GM12872 (cell line): ENCODE results near the gene LRRC34.

ENCODE experiments used
- TF ChIP-seq, protein P1 (sequence below): IDR thresholded peaks from 3 replicates; pipeline ENCODE4 v1.5.1; 2011; ENCODE audit warnings: low read depth, mild to moderate bottlenecking, low read length, moderate library complexity; ENCODE audit not compliant: insufficient read depth

Gene LRRC34

DNA sequence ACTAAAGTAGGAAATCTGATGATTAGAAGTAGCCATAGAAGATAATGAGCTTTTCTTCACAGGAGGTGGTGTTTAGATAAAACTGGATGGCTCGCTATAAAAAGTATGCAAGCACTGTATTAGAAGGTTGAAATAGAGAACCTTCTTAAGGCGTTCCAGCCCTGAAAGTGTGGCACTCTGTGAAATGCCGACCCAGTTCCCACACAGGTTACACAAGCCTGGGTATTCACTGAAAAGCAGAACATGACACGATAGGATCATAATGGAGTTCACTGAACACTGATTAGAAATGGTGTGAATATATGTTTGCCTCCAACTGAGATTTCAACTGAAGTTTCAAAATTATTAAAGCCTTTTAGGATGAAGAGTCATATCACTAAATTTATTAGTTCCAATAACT is 15.0 kb upstream of the LRRC34 start:
- TF ChIP-seq, protein P1, sequence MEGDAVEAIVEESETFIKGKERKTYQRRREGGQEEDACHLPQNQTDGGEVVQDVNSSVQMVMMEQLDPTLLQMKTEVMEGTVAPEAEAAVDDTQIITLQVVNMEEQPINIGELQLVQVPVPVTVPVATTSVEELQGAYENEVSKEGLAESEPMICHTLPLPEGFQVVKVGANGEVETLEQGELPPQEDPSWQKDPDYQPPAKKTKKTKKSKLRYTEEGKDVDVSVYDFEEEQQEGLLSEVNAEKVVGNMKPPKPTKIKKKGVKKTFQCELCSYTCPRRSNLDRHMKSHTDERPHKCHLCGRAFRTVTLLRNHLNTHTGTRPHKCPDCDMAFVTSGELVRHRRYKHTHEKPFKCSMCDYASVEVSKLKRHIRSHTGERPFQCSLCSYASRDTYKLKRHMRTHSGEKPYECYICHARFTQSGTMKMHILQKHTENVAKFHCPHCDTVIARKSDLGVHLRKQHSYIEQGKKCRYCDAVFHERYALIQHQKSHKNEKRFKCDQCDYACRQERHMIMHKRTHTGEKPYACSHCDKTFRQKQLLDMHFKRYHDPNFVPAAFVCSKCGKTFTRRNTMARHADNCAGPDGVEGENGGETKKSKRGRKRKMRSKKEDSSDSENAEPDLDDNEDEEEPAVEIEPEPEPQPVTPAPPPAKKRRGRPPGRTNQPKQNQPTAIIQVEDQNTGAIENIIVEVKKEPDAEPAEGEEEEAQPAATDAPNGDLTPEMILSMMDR: no peak

DNA sequence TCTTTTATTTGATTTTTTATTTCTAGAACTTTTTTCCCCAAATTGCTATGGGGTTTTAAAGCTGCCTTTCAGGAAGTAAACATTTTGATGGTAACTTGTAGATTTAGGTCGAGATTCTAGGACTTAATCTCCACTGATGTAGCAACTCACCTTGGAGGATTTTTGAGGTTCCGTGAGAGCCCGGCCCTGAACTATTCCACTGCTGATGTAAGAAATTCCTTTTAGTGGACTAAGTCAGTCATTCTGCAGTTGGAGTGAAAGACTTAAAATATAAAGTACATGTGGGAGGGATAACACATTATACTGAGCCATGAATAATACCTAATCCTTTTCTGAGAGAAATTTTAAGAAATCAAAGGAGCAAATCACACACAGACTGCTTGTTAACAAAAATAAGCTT is 12.6 kb upstream of the LRRC34 start:
- TF ChIP-seq, protein P1: no peak

DNA sequence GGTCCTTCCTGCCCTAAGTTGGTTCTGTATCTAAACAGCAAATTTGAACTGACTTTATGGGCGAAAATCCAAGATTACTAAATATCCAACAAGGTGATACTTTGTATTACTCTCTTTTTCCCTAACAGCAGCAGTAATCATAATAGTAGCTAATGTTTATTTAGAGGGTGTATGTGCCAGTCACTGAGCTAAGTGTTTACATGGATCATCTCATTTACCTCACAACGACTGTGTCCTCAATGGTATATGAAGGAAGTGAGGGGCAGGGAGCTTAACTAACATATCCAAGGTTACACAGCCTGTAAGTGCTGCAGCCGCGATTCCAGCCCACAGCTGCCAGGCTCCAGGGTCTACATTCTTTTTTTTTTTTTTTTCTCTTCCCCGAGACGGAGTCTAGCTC is 10.3 kb upstream of the LRRC34 start:
- TF ChIP-seq, protein P1: no peak

DNA sequence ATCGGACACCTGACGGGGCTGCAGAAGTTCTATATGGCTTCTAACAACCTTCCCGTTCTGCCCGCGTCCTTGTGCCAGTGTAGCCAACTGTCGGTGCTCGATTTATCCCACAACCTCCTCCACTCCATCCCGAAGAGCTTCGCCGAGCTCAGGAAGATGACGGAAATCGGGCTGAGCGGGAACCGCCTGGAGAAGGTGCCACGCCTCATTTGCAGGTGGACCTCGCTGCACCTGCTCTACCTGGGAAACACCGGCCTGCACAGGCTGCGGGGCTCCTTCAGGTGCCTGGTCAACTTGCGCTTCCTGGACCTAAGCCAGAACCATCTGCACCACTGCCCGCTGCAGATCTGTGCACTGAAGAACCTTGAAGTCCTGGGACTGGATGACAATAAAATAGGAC is 9.8 kb upstream of the LRRC34 start:
- TF ChIP-seq, protein P1: no peak

- TF ChIP-seq, protein P1: no peak
These were observed 9.4 kb upstream of the LRRC34 start for GRCh38 chr3:169822091-169822490.

DNA sequence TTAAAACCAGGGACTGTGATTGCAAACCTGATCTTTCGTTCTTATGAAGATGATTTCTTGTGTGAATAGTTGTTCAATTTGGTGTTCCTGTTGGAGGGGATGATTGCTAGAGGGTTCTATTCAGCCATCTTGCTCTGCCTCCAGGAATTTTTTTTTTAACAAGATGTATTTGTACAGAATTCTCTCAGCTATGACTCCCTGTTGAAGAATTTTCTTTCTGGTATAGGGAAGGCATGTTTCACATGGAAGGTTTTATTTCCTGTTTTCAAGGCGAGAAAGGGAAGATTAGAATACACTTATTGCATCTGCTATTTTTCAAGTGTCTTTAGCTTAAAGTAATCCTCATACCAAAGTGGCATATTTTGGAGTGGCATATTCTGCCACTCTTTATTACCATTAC is 5.6 kb upstream of the LRRC34 start:
- TF ChIP-seq, protein P1: no peak

DNA sequence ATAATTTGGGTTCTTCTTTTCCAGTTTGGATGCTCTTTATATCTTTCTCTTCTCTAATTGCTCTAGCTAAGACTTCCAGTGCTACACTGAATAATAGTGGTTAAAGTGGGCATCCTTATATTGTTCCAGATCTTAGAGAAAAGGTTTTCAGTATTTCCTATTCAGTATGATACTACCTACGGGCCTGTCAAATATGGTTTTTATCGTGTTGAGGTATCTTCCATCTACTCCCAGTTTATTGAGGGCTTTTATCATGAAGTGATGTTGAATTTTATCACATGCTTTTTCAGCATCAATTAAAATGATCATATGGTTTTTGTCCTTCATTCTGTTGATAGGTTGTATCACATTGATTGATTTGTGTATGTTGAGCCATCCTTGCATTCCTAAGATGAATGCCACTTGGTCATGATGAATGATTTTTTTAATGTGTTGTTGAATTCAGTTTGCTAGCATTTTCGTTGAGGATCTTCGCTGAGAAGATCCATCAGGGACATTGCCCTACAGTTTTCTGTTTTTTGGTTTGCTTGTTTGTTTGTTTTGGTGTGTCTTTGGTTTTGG is 3.0 kb upstream of the LRRC34 start:
- TF ChIP-seq, protein P1: no peak
